Measurements from ENCODE around the gene FITM1.

The FITM1 gene

GRCh38 chr14:24098927-24099813 lies 31.3 kb upstream of the FITM1 start:
- no peaks in the 10 kb centered on the region for H3K4me1 ChIP-seq (ENCODE audit: control insufficient read depth, insufficient read depth, low read length)
- no peak overlapping the region for H3K27ac ChIP-seq (ENCODE audit: extremely low read depth, low read depth, low read length)
- CTCF ChIA-PET = interaction anchor here (1.1 to 3.0 kb wide), 4 partner anchors 10 to 62 kb away, joined by 3 to 20 read pairs (median 10); partner anchors contain the start of gene IRF9
- POLR2A ChIA-PET = interaction anchor here (1.6 to 1.9 kb wide), 2 partner anchors 15 kb away, joined by 4 to 6 read pairs; partner anchors contain the start of genes DCAF11 and NRL
- peaks cover 0 to 59% of the 10 kb centered on the region in 2 experiments; a peak in 2 of 3 replicates for H3K36me3 ChIP-seq (ENCODE audit: control insufficient read depth in 2 of 2, insufficient read depth in 1 of 2, low read length in 2 of 2)
- no peaks in the 10 kb centered on the region for H3K9me3 ChIP-seq (ENCODE audit: control insufficient read depth, insufficient read depth, low read depth, low read length)
- H3K4me3 ChIP-seq (ENCODE audit: low read depth, low read length) = no peak overlapping the region
- TF ChIP-seq ZNF501 (tag by site-specific recombination; IDR thresholded peaks at IDR 0.05) (no peak), ZFP69B (tag by site-specific recombination; IDR thresholded peaks at IDR 0.05) (no peak), ZBTB7A (tag by site-specific recombination; IDR thresholded peaks at IDR 0.05; ENCODE audit: low read depth) (no peak), ZIC2 (tag by site-specific recombination; IDR thresholded peaks at IDR 0.05) (peak; percentile 98)

GRCh38 chr14:24100197-24100981 lies 30.1 kb upstream of the FITM1 start:
- ChIA-PET POLR2A (interaction anchor here (1.6 kb wide), 1 partner anchor 14 kb away, joined by 4 read pairs; the partner anchor contains the start of genes DCAF11 and NRL), CTCF (interaction anchor here (1.1 to 2.1 kb wide), 3 partner anchors 9 to 60 kb away, joined by 3 to 13 read pairs (median 7); partner anchors contain the start of gene IRF9)
- TF ChIP-seq ZNF132 (tag by site-specific recombination; IDR thresholded peaks at IDR 0.05; ENCODE audit: borderline replicate concordance) (no peak), ZNF404 (tag by site-specific recombination; IDR thresholded peaks at IDR 0.05) (no peak), SETDB1 (IDR thresholded peaks at IDR 0.05; ENCODE audit: insufficient read length, low read length) (no peak), ZNF521 (tag by site-specific recombination; IDR thresholded peaks at IDR 0.05) (no peak), ZBTB44 (tag by site-specific recombination; IDR thresholded peaks at IDR 0.05) (no peak), OVOL3 (tag by site-specific recombination; IDR thresholded peaks at IDR 0.05) (no peak)
- Histone ChIP-seq H3K36me3 (ENCODE audit: control insufficient read depth in 2 of 2, insufficient read depth in 1 of 2, low read length in 2 of 2) (peaks cover 0 to 59% of the 10 kb centered on the region in 2 experiments; a peak in 2 of 3 replicates), H3K4me3 (ENCODE audit: low read depth, low read length) (no peak overlapping the region), H3K4me1 (ENCODE audit: control insufficient read depth, insufficient read depth, low read length) (no peaks in the 10 kb centered on the region), H3K9me3 (ENCODE audit: control insufficient read depth, insufficient read depth, low read depth, low read length) (no peaks in the 10 kb centered on the region), H3K27ac (ENCODE audit: extremely low read depth, low read depth, low read length) (no peak overlapping the region)

- no peaks in the 10 kb centered on the region for H3K4me1 ChIP-seq (ENCODE audit: control insufficient read depth, insufficient read depth, low read length)
- TF ChIP-seq BCL11B (tag by site-specific recombination; IDR thresholded peaks at IDR 0.05; ENCODE audit: low read depth) = no peak
- TF ChIP-seq ZNF677 (tag by site-specific recombination; IDR thresholded peaks at IDR 0.05) = no peak
- no peak for TF ChIP-seq ZNF776 (tag by site-specific recombination; IDR thresholded peaks at IDR 0.05; ENCODE audit: borderline replicate concordance)
- no peak for TF ChIP-seq SP2 (tag by site-specific recombination; IDR thresholded peaks at IDR 0.05)
- TF ChIP-seq GFI1B (tag by site-specific recombination; IDR thresholded peaks at IDR 0.05) = no peak
- TF ChIP-seq ELK4 (IDR thresholded peaks at IDR 0.05; ENCODE audit: borderline replicate concordance, low read depth, low read length) = no peak
- TF ChIP-seq ZNF335 (tag by site-specific recombination; conservative IDR thresholded peaks at IDR 0.05) = no peak
- TF ChIP-seq ZNF280D (tag by site-specific recombination; IDR thresholded peaks at IDR 0.05) = no peak
- no peak for TF ChIP-seq ZBTB8A (tag by site-specific recombination; IDR thresholded peaks at IDR 0.05)
- no peak for TF ChIP-seq ZNF214 (tag by site-specific recombination; IDR thresholded peaks at IDR 0.05; ENCODE audit: borderline replicate concordance)
- no peak for TF ChIP-seq GLI2 (tag by site-specific recombination; IDR thresholded peaks at IDR 0.05; ENCODE audit: borderline replicate concordance, low read depth)
- H3K4me3 ChIP-seq (ENCODE audit: low read depth, low read length) = no peak overlapping the region
- H3K36me3 ChIP-seq (ENCODE audit: control insufficient read depth in 2 of 2, insufficient read depth in 1 of 2, low read length in 2 of 2) = peaks cover 0 to 59% of the 10 kb centered on the region in 2 experiments; a peak in 2 of 3 replicates
- ChIA-PET CTCF (interaction anchor here (1.6 to 2.1 kb wide), 2 partner anchors 8 to 60 kb away, joined by 7 to 13 read pairs; partner anchors contain the start of gene IRF9), POLR2A (interaction anchor here (1.6 kb wide), 1 partner anchor 14 kb away, joined by 4 read pairs; the partner anchor contains the start of genes DCAF11 and NRL)
- no peak overlapping the region for H3K27ac ChIP-seq (ENCODE audit: extremely low read depth, low read depth, low read length)
- H3K9me3 ChIP-seq (ENCODE audit: control insufficient read depth, insufficient read depth, low read depth, low read length) = no peaks in the 10 kb centered on the region
These were observed 29.4 kb upstream of the FITM1 start for GRCh38 chr14:24100982-24101494.

Measured in HEK293 (cell line).